HG03460 (cell line): ENCODE measurements around the gene LBR.
"Not testable (repeated sequence)": the region's sequence is repeated elsewhere in the genome, so short reads cannot be mapped to it uniquely, and the experiment has no call there.

Experiments
- ATAC-seq: cut with Tn5 transposase; IDR thresholded peaks from one replicate; pipeline ENCODE4 v1.9.1; 2021; ENCODE audit not compliant: unreplicated experiment

LBR gene

GRCh38 chr1:225423518-225423855, 4.4 kb downstream of the LBR start:
- ATAC-seq = no peak

- ATAC-seq = no peak
Observed at GRCh38 chr1:225422795-225423517, 4.9 kb downstream of the LBR start.

- ATAC-seq = no peak
Observed at GRCh38 chr1:225422031-225422605, 5.7 kb downstream of the LBR start.

DNA sequence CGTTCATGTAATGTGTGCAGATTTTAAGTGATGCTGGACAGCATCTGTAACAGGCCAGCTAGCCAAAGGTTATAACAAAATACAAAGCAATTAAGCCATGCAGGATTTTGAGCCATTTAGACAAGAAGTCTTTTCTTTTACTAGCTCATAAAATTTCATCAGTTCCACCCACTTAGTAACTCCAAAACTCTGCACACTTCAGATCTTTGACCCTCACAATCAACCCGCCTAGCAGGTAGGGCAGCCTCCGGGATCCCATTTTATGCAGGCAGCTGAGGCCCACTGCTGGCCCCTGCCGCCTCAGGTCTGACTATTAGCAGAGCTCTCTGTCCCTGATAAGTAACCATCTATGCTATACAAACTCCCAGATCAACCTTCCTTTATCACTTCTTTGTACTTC, 9.2 kb downstream of the LBR start:
- ATAC-seq = no peak

DNA sequence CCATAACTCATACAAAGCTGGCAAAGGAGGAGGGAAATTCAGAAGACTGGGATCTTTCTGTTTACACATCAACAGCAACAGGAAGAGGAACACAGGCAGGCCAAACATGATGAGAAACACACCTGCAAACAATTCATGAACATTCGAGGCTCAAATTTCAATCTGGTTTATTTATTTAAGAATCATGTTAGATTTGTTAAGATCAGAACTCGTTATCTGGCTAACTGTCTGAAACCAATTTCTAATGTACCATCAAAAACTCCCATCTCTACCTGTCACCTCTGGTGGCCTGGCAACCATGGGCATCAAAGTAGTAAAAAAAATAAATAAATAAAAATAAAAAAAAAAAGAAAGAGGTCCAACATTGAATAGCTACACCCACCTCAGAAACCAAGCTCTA, 9.8 kb downstream of the LBR start:
- no peak for ATAC-seq

DNA sequence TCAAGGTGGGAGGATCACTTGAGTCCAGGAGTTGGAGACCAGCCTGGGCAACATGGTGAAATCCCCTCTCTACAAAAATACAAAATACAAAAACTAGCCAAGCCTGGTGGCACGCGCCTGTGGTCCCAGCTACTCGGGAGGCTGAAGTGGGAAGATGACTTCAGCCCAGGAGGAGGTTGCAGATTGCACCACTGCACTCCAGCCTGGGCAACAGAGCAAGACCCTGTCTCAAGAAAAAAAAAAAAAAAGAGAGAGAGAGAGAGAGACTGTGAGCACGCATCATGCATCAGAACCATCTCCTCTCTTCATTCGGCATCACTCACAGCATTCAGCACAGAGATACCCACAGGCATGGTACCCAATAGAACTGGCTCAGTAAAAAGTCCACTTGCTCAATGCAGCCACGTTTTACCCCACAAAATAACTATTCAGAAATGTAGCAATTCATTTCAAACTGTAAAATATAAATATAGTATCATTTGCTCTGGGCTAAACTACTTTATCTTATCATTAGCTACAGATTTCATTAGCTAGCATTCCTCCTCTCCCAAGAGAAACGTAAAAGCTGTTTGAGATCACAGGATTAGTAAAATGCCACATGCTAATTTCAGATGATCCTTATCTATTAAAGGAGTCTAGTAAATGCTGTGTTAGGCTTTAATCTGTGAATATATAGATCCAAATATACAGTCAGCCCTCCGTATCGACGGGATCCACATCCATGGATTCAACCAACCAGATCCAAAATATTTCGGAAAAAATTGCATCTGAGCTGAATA, 11.7 kb downstream of the LBR start:
- ATAC-seq = no peak

DNA sequence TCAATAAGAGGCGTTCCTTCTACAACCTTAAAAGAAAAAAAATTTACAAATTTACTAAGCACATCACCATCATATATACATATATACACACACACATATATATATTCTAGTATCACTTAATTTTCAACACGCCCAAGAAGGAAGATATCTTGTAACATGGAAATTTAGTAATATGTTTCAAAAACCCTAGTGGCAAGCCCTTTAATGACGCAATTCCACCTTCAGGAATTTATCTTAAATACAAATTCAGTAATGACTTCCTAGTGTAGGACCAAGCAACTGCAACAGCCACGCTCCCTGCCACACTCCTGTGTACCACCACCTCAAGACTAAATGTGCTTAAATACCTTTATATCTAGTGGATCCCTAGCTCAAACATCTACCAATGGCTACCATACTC, 12.5 kb downstream of the LBR start:
- no peak for ATAC-seq

DNA sequence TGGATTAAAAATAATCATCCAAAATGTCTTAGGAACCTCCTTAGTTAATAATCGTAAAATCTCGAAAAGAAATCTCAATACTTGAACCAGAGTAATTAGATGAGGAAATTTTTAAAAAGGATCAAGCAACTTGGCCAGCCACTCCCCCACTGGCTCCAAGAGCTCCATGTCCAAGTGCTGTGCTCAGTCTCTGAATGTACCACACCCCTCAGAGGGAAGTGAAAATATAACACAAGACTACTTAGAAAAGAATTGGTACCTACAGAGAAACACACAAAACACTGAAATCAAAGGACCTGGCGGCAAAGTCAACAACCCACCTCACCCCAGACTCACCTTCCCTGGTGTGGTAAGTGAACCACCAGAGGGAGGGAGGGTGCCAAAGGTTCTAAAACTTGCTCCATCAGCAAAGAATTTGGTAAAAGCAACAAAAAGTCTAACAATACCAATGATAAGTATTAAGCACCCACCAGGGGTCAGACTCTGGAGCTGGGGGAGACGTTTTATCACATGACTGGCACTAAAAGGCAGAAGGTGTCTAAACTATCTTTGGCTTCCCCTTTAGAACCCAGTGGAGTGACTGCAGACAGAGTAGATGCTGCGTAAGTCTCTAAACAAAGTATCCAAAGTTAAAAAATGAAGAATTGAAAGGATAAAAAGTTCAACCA, 14.0 kb downstream of the LBR start:
- ATAC-seq = no peak

DNA sequence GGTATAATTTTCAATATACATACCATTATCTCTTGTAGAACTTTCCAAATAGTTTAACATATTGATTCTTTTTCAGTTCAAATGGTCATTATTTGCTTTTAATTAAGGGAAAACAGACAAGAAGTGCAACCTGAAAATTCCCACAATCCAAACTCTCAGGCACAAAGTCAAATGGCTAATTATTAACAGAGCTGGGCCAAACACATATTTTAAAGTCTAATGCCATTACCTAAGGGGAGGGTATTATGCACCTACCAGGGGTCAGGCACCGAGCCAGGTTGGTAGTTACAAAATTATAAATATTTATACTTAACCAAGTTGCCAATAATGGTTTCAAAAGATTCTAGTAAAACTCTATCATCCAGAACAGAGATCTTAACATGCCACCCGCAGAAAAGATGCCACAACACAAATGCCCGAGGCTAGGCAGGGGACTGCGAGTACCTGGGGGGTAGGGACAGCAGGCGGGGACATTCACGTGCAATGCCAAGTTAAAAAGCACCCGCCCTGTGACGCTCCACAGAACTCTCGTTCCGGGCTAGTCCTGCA, 15.0 kb downstream of the LBR start:
- no peak for ATAC-seq

DNA sequence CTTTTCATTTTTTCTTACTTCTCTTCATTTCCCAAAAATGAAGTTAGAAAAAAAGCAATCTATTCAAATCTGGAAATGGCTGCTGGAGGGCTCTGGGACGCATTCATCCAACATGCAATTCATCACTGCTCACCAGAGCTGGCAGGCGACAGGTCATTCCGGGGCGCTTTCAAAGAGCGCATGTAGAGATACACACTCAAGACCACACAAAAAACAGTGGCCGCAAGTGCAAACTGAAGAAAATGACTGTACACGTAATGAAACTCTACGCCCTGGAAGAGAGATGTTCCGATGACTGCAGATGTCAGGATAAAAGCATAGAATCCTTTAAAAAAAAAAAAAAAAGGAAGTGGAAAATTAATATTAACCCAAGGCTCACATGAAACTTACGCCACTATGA, 15.5 kb downstream of the LBR start:
- no peak for ATAC-seq

- no peak for ATAC-seq
Observed at GRCh38 chr1:225410036-225410435, 17.8 kb downstream of the LBR start.

DNA sequence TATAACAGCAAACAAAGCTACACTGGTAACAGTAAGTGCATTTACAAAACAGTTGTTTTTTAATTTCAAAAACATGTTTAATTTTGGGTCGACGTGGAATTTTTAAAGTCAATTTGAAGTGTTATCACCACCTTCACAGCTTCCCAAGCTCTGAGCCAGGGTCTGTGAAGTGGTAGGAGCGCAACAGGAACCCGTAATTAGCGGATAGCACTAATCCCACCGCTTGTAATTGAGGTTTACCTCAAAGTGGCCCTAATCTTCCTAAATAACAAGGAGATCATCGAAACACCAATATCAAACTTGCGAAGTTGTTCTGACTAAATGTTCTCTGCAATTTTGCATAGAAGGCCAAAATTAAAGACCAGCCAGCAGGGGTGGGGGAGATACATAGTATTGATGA, 18.8 kb downstream of the LBR start:
- ATAC-seq = no peak

GRCh38 chr1:225408249-225408648, 19.6 kb downstream of the LBR start:
- no peak for ATAC-seq

GRCh38 chr1:225407755-225408154, 20.1 kb downstream of the LBR start:
- no peak for ATAC-seq

GRCh38 chr1:225406976-225407725, 20.7 kb downstream of the LBR start:
- no peak for ATAC-seq

- no peak for ATAC-seq
Observed at GRCh38 chr1:225400968-225401367, 26.9 kb downstream of the LBR start.

GRCh38 chr1:225396357-225396756, 31.5 kb downstream of the LBR start:
- ATAC-seq = no peak

- ATAC-seq = no peak
Observed at GRCh38 chr1:225389843-225390242, 38.0 kb downstream of the LBR start.

DNA sequence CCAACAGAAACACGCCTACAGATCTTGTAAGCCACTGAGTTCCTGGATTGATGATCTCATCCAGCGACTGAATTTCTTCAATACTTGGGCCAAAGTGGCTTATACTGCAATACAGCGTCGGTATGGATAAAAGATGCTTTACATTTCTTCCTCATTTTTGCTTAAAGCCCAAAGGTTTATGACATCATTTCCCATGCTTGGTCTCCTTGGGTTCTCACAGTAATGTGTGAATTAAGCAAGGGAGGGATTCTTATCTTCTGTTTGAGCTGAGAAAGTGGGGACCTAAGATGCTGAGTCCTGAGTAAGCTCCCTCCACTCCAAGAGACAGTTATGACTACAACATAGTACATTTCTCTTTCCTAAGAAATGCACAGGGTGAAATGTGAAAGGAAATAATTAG, 39.5 kb downstream of the LBR start:
- no peak for ATAC-seq

GRCh38 chr1:225386860-225387259, 41.0 kb downstream of the LBR start:
- not testable (repeated sequence) for ATAC-seq

DNA sequence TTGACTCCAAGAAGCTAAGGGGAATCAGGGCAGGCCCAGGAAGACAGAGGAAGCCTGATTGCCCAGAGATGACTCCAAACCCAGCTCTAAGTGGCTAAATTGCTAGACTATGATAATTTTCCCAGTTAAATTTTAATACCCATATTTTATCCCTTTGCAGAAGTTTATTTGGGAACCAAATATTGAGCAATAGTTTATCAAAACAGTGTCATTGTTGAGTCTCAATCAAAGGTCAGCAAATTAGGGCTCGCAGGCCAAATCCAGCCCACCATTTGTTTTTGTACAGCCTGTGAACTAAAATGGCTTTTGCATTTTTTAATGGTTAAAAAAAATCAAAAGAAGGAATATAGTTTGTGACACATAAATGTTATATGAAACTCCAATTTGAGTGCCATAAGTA, 47.1 kb downstream of the LBR start:
- ATAC-seq = no peak
